NCI-H82 (cell line): ENCODE data around the gene JARID2.
A peak's percentile ranks its signal among the peaks of the same experiment; 100 is the strongest.

ENCODE experiments used
- DNase-seq: peaks from one replicate; lab custom pipeline; 2025; lab: John Stamatoyannopoulos, UW

Gene JARID2

DNA sequence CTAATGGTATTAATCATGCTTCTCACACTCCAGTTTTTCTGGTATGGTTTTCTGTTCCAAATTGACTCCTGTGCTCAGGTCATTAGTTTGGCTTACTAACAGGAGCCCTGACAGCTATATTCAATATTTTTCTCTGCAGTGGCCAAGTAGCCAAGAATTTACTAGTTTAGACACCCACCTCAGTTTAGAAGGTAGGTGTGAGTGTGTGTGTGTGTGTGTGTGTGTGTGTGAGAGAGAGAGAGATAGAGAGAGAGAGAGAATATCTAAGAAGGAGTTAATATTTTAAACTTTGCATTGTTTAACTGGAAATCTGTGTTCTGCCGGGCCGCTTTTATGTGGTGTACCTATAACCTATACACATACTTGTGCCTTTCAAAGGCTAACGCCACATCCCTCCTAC lies 18.5 kb downstream of the JARID2 start:
- DNase-seq = no peak

DNA sequence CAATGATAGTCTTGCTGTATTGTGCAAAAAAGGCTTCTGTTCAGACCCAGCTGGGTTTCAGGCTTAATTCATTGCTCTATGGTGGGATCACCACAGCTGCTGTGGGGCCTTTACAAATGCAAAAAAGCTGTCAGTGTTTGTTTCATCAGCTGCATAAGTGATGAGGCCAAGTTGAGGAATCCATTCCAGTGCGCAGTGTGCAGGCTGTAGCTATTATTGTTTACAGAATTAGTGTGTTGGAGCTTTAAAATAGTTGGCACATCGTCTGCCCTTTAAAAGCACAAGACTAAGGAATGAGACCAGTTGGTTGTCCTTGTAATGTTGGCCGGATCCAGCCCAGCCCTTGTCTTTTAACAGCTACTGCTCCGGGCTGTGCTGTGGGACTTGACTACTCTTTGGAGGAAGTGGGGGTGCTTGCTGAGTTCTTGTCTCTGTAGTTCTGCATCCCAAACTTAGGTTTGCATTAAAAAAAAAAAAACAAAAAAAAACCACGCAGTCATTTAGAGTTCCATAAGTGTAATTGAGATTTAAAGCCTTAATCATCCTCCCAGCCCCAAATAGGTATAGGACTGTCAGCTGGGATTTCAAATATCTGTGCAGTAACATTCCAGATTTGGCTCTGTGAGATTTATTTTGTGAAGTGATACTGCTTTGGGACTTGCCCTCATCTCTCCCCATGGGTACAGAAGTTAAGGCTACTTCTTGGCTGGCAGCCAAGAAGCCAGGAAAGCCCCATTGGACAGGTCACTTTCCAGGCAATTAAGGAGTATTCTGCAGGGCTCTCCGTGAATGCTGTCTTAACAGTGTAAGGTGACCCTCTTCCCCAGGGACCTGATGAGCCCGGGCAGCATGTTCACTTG lies 19.3 kb downstream of the JARID2 start:
- peak; percentile 60 for DNase-seq

DNA sequence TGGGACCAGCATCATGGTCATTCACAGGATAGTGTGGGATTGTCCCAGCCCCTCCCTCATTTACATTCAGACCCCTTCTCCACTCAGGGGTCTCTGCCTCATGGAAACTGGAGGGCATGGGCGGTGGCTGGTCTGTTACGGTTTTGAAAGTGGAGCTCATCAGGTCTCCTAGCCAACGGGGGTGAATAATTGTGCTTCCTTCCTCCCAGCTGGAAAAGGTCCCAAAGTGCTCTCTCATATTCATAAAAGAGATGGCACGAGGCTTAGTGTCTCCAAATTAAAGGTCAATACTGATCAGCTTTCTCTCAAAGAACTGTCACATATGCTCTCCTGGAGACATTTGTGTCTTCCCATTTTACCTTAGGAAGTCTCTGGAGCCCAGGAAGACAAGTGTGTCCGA lies 19.9 kb downstream of the JARID2 start:
- DNase-seq = no peak

DNA sequence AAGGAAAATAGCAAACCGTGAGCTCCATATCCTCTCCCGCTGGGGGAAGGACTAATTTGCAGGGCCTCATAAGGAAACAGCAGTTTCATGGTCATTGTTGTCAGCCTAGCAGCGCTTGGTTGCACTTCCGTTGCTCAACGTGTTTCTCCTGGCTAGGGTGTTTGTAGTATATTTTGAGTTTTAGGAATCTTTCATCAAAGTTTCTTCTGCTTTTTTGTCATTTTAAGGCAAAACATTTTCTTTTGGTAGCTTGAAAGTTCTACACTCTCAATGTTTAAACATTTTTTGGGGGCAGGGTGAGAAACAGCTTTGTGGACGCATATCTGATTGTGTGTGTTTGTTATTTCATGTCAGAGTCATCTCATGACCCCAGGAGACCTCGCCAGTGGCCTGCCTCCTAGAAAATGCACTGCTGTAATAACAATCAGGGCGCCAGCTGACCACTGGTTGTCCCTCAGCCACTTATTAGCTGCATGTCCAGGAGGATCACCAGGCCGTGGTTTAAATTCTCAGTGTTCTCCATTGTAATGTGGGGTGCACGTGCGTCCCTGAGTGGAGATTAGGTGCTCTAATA lies 20.6 kb downstream of the JARID2 start:
- no peak for DNase-seq

DNA sequence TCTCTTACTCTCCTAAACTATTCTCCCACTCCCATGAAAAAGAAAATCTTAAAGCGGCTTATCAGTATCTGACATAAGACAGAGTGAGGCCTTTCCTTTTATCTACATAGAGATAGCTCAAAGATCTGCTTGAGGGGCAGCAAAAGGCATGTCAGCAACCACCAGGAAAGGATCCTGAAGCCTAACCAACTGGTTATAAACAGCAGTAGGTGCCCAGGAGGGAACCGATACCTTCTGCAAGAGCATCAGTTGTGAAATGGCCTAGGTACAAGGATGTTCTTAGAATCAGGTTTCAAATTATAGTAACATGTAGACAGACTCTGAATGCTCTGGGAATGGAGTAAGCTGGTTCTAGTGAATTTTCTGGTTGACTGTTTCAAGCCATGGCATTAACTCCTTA lies 21.4 kb downstream of the JARID2 start:
- DNase-seq = no peak

DNA sequence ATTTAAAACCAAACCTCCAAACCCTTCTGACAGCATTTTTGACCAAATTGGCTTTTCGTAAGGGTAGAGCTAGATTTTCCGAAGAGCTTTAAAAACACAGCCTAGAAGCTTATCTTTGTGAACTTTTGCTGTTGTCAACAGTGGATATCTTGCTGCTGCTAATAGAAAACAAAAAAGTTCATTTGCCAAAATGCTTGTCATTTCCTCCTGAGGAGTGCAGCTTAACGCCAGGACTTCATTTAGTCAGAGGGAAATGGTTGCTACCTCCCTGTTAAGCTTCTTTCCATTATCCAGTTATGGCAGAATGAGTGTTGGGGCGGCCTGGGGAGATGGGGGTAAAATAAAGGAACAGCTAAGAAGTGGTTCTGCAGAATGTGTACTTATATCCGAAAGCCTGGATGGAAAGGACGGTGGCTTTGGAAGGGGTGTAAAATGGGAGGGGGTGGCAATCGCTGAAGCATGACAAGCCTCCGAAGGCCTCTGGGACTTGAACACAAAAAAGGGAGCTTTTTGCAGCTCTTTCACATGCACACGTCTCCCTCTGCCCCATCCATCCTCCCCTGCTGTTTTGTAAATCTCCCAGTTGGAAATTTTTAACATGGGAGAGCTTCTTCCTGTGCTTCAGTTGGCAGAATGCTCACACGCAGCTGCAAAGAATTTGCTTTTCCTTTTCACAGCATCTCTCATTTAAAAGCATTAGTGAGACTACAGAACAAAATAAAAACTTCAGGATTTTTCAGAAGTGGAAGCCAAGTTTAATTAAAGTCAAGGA lies 22.5 kb downstream of the JARID2 start:
- DNase-seq = peak; percentile 67

DNA sequence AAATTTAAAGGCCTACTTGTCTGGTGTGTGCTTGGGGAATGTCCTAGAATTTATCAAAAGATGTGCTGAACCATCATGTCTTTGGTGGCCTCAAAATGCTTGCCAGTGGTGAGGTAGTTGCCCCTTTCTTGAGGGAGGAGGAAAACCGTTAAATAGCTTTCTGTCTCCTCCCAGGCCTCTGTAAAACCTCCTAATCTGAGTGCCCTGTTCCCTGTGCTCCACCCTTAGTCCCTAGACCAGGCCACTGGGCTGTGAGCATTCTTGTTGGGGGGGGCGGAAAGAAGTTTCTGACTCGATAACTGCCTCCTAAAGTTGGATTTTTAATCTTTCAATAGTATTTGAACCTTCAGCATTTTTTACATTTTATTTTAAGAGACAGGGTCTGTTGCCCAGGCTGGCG lies 23.1 kb downstream of the JARID2 start:
- DNase-seq = no peak

DNA sequence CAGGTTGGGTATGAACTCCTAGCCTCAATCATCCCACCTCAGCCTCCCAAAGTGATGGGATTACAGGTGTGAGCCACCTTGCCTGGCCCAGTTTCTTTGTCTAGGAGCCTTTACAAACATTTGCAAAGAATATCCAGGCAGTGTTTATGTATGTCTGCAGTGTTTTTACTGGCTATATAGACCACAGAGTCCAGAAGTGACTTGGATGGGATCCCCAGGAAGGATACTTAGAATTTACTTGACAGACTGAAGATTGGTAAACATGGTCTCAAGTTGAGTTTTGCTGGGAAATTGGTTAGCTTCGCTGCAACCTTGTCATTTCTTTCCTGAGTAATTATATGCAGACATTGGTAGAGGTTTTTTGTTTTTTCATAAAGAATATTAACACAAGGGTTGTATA lies 23.8 kb downstream of the JARID2 start:
- DNase-seq = no peak

DNA sequence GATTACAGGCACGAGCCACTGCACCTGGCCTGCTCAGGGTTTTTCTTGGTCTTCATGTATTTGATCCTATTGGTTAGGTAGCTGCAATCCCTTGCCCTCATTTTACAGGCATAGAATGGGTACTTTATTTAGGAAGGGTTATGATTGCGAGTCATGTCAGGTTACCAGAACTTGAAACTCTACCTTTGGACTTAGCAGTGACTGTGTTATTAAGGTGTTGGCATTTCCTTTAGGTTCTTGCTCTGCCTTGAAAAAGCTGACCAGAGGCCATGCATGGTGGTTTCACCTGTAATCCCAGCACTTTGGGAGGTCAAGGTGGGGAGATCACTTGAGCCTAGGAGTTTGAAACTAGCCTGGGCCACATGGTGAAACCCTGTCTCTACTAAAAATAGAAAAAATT lies 24.5 kb downstream of the JARID2 start:
- no peak for DNase-seq

DNA sequence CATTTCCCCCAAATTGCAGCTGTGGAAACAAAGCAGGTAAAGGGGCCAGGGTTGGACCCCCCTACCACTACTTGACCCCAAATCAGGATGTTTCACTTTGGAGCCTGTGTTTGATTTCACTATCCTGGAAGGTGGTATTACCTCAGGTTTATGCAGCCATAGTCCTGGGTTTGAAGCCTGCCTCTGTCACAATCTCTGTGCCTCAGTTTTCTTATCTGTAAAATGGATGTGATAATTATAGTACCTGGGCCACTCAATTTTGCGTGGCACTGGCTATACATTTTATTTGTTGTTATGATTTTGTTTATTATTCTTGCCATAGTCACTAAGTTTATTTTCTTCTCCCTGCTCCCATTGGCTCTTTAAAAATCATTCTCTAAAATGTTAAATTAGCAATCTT lies 26.7 kb downstream of the JARID2 start:
- no peak for DNase-seq

DNA sequence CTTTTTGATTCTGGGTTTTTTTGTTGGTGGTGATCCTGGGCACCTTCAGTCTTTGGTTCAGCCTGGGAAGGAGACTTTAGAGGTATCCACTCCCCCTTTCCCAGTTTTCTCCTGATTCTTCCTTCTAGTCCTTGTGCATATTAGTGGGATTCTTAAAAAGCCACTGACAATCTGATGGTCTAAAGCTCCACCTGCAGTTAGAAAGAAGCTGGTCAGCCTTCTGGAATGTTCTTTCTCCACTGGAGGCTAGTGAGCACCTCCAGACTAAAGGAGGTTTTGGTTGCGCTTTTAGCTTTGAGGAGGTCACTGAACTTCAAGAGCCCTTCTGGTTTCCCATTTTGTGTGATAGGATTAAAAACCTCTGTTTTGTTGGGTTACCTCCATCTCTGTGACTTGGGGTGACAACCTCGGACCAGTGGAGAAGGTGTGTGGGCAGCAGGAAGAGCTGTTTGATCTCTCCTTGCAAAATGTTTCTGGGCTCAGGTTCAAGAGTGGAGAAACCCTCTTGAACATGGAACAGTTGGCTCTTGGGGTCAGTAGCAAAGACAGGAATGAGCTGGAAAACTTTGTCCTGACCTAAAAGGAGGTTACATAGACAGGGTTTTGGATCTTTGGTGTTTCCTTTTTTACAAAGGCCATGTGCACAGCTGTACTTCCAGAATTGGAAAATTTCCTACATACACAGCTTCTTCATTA lies 29.0 kb downstream of the JARID2 start:
- DNase-seq = no peak

DNA sequence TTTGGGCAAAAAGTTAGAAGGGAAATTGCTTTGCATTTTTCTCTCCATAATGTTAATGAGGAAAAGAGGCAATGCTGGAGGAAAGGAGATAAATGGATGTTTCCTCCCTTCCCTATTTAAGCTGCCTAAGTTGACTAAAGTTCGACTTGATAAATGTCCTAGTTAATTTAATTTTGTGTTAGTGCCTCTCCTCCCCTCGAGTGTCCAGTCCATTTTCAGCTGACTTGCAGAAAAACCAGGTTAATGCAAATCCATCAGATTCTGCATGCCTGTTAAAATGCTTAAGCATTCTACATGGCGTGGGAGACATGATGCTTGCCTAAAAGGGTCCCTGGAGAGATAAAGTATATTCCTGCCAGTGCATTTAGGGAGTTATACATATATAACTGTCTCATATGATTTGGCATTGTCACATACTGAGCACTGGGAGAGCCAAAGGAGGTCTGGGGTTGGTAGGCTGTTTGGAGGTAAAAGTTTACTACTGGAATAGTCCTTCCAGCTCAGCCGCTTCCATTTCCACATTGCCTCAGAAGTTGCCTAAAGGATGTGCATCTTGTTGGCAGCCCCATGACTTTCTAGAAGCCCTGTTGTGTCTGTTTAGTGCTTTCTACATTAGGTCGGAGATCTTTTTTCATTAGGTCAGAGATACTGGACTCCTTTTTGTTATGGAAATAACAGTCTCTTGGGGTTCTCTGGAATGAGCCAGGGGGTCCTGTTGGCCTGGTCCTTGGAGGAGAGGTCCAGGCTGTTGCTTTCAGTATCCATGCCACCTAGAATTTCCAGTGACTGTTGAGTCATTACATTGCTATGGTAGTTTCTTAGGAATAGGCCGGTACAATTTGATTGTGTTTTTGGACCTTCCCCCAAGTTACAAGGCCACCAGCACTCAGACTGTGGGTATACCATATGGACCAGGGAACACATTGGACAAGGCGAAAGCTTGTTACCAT lies 30.4 kb downstream of the JARID2 start:
- no peak for DNase-seq

DNA sequence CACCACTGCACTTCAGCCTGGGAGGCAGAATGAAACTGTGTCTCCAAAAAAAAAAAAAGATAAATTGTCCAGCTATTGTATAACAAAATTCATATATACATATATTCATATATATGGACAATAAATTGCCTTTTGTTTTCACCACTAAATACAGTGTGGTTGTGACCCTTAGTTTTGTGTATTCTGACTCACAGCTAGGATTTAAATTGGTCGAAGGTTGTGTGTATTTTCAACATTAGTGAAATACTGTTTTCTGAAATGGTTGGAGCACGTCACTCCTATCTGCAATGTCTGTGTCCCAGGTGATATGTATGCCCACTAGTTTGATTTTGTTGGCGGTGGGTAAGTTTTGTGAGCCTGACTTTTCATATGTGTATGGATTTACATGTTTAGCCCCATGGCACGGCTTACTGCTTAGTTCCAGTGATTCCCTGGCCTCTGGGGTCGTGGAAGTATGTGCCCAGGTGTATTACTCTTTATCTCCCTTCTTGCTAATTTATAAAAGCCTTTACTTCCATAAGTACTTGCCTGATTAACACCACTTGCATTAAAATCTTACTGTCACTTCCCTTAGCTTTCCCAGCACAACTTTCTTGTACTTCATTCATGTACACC lies 33.3 kb downstream of the JARID2 start:
- DNase-seq = no peak

DNA sequence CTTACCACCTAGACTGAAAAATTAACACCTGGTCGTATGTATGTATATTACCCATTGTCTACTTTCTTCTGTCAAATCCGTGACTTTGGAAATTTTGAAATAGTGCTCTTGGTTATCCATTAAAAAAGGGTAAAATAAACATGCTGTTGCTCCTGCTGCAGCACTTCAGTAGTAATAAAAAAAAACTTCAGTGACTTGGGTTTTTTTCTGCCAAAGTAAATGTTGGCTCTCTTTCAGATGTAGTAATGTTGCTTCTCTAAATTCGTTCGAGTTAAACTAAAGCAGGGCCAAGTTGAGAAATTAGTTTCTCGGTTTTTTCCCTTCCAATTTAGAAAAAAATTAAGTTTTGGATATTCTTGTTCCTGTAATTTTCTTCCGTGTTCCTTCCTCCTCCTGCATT lies 34.2 kb downstream of the JARID2 start:
- DNase-seq = no peak

DNA sequence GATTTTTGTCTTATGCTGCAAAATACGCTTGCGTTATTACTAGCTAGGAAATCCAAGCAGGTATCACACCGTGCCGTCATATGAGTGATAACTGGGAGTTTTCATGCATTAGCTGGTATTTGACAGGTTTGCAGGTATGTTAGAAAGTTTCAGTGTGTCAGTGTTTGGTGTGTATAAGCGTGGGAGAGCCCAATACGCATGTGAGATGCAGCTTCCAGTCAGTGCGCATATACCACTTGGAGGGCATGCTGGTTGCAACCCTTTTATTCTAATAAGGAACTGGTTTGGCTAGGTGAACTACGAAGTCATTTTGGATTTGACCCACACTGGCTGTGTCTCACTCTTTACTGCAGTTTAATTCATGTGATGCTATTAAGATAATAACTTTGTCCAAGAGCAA lies 35.1 kb downstream of the JARID2 start:
- DNase-seq = no peak

DNA sequence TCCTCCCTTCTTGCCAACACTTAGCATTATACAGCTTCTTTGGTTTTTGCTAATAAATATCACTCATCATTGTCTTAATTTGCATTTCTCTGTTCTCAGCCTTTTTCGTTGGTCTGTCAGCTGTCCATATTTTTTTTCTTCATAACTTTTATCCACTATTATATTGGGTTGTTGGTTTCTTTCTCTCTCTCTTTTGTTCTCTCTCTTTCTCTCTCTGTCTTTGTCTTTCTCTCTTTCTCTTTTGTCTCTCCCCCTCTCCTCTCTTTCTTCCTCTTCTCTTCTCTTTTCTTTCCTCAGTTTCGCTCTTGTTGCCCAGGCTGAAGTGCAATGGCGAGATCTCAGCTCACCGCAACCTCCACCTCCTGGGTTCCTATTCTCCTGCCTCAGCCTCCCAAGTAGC lies 36.5 kb downstream of the JARID2 start:
- no peak for DNase-seq

DNA sequence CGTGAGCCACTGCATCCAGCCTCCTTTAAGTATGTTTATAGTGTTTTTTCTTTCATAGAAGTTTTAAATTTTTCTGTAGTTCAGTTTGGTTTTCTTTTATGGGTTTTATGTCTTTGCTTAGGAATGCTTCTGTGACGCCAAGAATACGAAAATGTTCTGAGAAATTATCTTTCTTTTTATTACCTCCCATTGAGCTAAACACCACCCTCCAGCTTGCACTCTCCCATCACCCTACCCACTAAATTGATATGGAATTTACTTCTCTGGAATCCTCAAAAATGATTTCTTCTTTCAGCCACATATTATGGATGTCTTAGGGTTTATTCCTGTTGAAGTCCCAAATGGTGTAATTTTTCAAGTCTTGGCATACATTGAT lies 38.1 kb downstream of the JARID2 start:
- DNase-seq = no peak

DNA sequence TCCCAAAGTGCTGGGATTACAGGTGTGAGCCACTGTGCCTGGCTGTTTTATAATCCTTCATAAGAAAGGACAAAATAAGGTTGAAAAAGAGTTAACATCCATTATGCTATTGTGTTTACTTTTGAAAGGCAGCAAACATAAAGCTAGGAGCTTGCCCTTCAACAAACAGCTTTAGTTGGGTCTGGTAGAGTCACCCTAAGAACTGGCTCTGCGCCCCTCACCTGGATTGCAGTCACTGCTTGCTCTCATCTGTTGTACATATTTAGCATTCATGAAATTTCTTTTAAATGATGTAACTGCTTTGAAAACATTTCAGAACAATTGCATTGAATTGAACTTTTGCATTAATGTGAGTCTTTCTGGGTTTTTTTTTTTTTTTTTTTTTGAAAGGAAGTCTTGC lies 38.9 kb downstream of the JARID2 start:
- no peak for DNase-seq

DNA sequence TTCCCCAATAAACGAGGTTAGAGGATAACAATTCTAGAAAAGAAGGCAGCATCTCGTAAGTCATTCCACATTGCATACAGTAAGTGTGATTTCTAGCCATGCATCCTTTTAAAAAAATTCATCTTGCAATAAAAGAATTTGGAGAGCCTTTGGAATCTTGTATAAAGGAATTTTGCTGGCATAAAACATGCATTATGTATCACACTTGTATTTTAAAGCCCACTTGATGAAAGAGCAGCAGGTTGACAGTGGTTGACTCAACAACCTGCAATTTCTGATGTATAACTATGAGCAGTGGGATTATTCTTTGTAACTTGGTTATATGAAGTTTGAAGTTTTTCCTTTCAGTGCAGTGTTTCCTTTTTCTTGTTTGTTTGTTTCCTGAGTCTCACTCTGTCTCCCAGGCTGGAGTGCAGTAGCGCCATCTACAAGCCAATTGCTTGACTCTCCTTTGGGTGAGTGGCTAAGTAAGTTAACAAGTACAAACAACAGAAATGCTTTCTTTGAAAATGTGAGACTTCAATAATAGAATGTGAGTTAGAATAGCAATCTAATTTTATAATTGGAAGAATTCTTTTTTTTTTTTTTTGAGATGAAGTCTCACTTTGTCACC lies 39.9 kb downstream of the JARID2 start:
- no peak for DNase-seq

DNA sequence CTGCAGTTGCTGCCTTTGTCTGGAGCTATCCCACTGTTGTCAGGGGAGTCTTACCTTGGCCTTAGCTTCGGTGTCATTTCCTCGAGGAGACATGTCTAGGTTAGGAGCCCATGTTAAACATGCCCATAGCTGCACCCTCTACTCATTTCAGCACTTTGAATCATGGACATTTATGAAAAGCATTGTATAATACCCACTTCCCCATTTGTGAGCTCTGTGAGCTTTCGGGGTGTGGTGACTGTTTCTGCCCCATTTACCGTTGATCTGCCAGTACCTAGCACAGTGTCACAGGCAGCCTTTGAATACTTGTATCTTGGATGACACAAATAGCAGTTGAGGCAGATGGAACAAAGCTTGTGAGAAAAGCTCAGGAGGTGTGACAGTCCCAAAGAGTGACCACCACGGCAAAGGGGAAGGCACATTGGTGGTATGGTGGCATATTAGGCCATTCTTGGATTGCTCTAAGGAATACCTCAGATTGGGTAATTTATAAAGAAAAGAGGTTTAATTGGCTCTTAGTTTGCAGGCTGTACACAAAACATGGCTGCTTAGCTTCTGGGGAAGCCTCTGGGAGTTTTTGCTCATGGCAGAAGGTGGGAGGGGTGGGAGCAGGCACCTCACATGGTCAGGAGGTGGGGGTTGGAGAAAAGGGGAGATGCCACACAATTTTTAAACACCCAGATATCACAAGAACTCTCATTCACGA lies 42.0 kb downstream of the JARID2 start:
- no peak for DNase-seq
